Vagina (tissue), 2 donors: Measurements from ENCODE around the gene SOS2. TPM values are rescaled to one million over a fixed set of nuclear protein-coding genes. Genes with fewer than 3 reads are reported as not detected.

ENCODE experiments used
- DNase-seq, 2 donors: peaks; one replicate each; pipeline ENCODE4 v3.0.0-alpha.2; 2017; ENCODE audit errors: extremely low spot score in 2 of 2
- H3K27ac ChIP-seq: fragments of 200-600 bp; sonication (generic); one replicate; pipeline ENCODE4 v1.5.1; 2019
- H3K27me3 ChIP-seq: fragments of 200-600 bp; sonication (generic); one replicate; pipeline ENCODE4 v1.5.1; 2019
- H3K36me3 ChIP-seq, 2 donors: fragments of 200-600 bp; sonication (generic); one replicate each; pipeline ENCODE4 v1.5.1; 2017 to 2019
- H3K4me1 ChIP-seq: fragments of 200-600 bp; sonication (generic); one replicate; pipeline ENCODE4 v1.5.1; 2019
- H3K4me3 ChIP-seq, 2 donors: fragments of 200-600 bp; sonication (generic); 1 replicate in 1 of 2; 2 replicates in 1 of 2; pipeline ENCODE4 v1.5.1; 2016 to 2019
- H3K9me3 ChIP-seq: fragments of 200-600 bp; sonication (generic); one replicate; pipeline ENCODE4 v1.5.1; 2019
- POLR2A ChIP-seq, 2 donors: fragments of 450-650 bp; IDR thresholded peaks; one replicate each; pipeline ENCODE4 v1.6.1; 2017; ENCODE audit warnings: antibody characterized with exemption in 2 of 2, mild to moderate bottlenecking in 2 of 2, moderate library complexity in 2 of 2
- POLR2AphosphoS5 ChIP-seq, 2 donors: sonication (generic); formaldehyde crosslinking; IDR thresholded peaks; one replicate each; pipeline ENCODE4 v1.9.0; 2017; ENCODE audit warnings: antibody characterized with exemption in 2 of 2, mild to moderate bottlenecking in 2 of 2, low read depth in 1 of 2; ENCODE audit not compliant: insufficient read depth in 1 of 2
- intact Hi-C: fragments of 100-400 bp; cut with DNase I; formaldehyde crosslinking; loops from one replicate; pipeline ENCODE4 v1.15.1; 2023
- total RNA-seq: library from RNA; depleted of rRNA; stranded (reverse); fragments of >200 nt; gene quantifications from one replicate; pipeline ENCODE4 v1.2.3, GENCODE V29; 2016
- TF ChIP-seq, protein P1 (sequence below), 3 experiments: fragments of 450-650 bp in 2 of 3; fragments of 200-600 bp in 1 of 3; sonication (generic) in 1 of 3; IDR thresholded peaks; one replicate each; pipeline ENCODE4 v1.5.1; 2017 to 2019; ENCODE audit warnings: antibody characterized with exemption in 3 of 3, mild to moderate bottlenecking in 2 of 3, moderate library complexity in 2 of 3

Gene SOS2
- total RNA-seq, 1 donor from 2014 or later: 23.8 TPM

DNA sequence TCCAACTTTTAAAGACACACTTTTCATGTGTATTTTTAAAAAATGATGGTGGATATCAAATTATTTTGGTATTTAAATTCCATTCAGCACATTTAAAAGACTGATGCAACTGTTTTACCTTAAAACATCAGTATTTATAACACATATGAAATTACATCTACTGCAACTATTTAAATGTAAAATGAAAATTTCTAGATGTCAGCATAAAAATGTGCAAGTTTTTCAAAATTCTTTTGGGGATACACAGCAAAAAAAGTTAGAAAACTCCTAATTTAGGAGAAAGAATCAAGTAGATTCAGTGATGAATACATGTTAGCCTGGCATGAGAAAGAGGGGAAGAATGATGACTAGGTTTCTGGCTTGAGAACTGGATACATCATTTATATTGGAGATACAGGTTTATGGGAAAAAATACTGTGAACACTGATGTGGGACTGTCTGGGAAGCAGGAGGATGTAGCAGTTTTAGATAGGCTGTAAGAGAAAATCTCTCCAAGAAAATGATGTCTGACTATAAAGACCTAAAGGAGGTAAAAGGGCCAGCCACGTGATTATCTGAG is 9.2 kb downstream of the SOS2 start:
- Histone ChIP-seq H3K27ac (no peak overlapping the region), H3K9me3 (no peaks in the 10 kb centered on the region), H3K27me3 (no peaks in the 10 kb centered on the region), H3K4me1 (peaks cover 49% of the 10 kb centered on the region), H3K4me3 (no peak overlapping the region), H3K36me3 (no peaks in the 10 kb centered on the region)
- DNase-seq: no peak
- TF ChIP-seq, protein P1, sequence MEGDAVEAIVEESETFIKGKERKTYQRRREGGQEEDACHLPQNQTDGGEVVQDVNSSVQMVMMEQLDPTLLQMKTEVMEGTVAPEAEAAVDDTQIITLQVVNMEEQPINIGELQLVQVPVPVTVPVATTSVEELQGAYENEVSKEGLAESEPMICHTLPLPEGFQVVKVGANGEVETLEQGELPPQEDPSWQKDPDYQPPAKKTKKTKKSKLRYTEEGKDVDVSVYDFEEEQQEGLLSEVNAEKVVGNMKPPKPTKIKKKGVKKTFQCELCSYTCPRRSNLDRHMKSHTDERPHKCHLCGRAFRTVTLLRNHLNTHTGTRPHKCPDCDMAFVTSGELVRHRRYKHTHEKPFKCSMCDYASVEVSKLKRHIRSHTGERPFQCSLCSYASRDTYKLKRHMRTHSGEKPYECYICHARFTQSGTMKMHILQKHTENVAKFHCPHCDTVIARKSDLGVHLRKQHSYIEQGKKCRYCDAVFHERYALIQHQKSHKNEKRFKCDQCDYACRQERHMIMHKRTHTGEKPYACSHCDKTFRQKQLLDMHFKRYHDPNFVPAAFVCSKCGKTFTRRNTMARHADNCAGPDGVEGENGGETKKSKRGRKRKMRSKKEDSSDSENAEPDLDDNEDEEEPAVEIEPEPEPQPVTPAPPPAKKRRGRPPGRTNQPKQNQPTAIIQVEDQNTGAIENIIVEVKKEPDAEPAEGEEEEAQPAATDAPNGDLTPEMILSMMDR (IDR thresholded peaks at IDR 0.05): no peak
- no peak for TF ChIP-seq POLR2AphosphoS5 (IDR thresholded peaks at IDR 0.05; ENCODE audit: insufficient read depth in 1 of 2, low read depth in 1 of 2)
- no peak for TF ChIP-seq POLR2A (IDR thresholded peaks at IDR 0.05)
- intact Hi-C loops: no loop called here

DNA sequence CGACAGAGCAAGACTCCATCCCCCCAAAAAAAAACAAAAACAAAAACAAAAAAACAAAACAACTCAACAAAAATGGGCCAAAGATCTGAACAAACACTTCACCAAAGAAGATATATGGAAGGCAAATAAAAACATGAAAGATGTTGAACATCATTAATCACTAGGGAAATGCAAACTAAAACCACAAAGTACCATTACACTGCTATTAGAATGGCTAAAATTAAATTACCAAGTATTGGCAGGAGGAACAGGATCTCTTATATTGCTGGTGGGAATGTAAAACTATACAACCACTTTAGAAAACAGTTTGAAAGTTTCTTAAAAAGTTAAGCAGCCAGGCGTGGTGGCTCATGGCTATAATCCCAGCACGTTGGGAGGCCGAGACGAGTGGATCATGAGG is 12.9 kb downstream of the SOS2 start:
- Histone ChIP-seq H3K4me1 (peaks cover 57% of the 10 kb centered on the region), H3K4me3 (no peak overlapping the region), H3K27ac (no peak overlapping the region), H3K36me3 (no peaks in the 10 kb centered on the region), H3K9me3 (no peaks in the 10 kb centered on the region), H3K27me3 (no peaks in the 10 kb centered on the region)
- intact Hi-C loops: no loop called here
- DNase-seq: no peak
- TF ChIP-seq POLR2A (IDR thresholded peaks at IDR 0.05) (no peak), POLR2AphosphoS5 (IDR thresholded peaks at IDR 0.05; ENCODE audit: insufficient read depth in 1 of 2, low read depth in 1 of 2) (no peak)
- TF ChIP-seq, protein P1 (IDR thresholded peaks at IDR 0.05): no peak

DNA sequence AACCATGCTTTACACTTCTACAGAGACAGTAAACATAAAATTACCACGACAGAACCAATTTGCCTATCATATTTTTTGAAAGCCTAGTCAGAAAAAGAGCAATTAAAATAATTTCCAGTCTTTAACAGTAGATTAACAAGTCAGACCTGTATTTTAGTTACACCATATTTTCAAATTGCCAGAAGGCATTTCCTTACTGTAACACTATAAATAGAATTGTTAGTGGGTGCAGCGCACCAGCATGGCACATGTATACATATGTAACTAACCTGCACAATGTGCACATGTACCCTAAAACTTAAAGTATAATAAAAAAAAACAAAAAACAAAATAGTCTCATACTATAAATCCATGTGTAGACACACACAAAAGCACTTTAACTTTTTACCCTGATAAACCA is 16.0 kb downstream of the SOS2 start:
- Histone ChIP-seq H3K27me3 (no peaks in the 10 kb centered on the region), H3K4me1 (peaks cover 48% of the 10 kb centered on the region), H3K36me3 (no peaks in the 10 kb centered on the region), H3K27ac (no peak overlapping the region), H3K4me3 (no peak overlapping the region), H3K9me3 (no peaks in the 10 kb centered on the region)
- intact Hi-C loops: no loop called here
- TF ChIP-seq POLR2AphosphoS5 (IDR thresholded peaks at IDR 0.05; ENCODE audit: insufficient read depth in 1 of 2, low read depth in 1 of 2): no peak
- no peak for TF ChIP-seq POLR2A (IDR thresholded peaks at IDR 0.05)
- TF ChIP-seq, protein P1 (IDR thresholded peaks at IDR 0.05): no peak
- no peak for DNase-seq

DNA sequence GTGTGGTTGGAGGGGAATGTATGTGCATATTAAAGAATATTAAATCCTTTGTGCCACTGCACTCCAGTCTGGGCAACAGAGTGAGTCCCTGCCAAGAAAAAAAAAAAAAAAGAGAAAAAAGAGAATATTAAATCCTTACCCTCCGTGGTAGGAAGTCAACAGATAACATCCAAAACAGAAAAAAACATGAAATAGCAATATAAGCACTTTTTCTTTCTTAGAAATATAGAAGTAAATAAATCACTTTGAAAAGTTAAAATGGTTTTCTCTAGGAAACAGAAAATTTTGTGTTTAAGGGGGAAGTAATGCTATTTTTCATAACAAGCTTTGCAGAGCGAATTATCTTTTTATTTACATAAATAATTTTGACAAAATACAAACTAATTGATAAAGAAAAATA is 17.6 kb downstream of the SOS2 start:
- Histone ChIP-seq H3K27me3 (no peaks in the 10 kb centered on the region), H3K4me1 (peaks cover 48% of the 10 kb centered on the region), H3K4me3 (no peak overlapping the region), H3K27ac (no peak overlapping the region), H3K9me3 (no peaks in the 10 kb centered on the region), H3K36me3 (no peaks in the 10 kb centered on the region)
- TF ChIP-seq, protein P1 (IDR thresholded peaks at IDR 0.05): no peak
- no peak for TF ChIP-seq POLR2A (IDR thresholded peaks at IDR 0.05)
- no peak for TF ChIP-seq POLR2AphosphoS5 (IDR thresholded peaks at IDR 0.05; ENCODE audit: insufficient read depth in 1 of 2, low read depth in 1 of 2)
- intact Hi-C loops: no loop called here
- no peak for DNase-seq

DNA sequence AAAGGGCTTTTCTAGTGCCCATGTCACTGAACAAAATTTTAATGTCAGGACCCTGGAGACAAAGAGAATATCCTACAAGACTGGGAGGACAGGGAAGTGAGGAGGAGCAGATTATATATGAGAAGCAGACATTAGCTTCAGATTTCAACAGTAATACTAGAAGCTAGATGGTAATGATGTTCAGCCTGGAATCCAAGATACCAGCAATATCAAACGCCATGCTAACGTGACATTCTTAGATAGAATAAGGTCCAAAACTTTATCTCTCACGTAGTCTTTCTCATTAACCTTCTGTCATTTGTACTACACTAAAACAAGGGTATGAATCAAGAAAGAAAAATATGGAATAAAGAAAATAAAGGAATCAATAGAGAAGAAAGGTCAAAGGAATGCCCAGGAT is 18.7 kb downstream of the SOS2 start:
- TF ChIP-seq POLR2AphosphoS5 (IDR thresholded peaks at IDR 0.05; ENCODE audit: insufficient read depth in 1 of 2, low read depth in 1 of 2) (no peak), POLR2A (IDR thresholded peaks at IDR 0.05) (no peak)
- TF ChIP-seq, protein P1 (IDR thresholded peaks at IDR 0.05): no peak
- intact Hi-C loops: no loop called here
- no peaks in the 10 kb centered on the region for H3K9me3 ChIP-seq
- H3K4me1 ChIP-seq: peaks cover 48% of the 10 kb centered on the region
- no peaks in the 10 kb centered on the region for H3K36me3 ChIP-seq
- no peak overlapping the region for H3K27ac ChIP-seq
- H3K27me3 ChIP-seq: no peaks in the 10 kb centered on the region
- no peak overlapping the region for H3K4me3 ChIP-seq
- no peak for DNase-seq
